Lung (tissue), 12 donors: ENCODE results near the gene ZCCHC9. TPM values are rescaled to one million over a fixed set of nuclear protein-coding genes. Genes with fewer than 3 reads are reported as not detected.

Experiments used
- ATAC-seq: fragments of 200-7000 bp; cut with Tn5 transposase; one replicate; pipeline ENCODE4 v1.9.1; 2020; ENCODE audit warnings: moderate number of reproducible peaks; ENCODE audit not compliant: insufficient read depth, low FRiP score
- DNase-seq, 3 donors: peaks; one replicate each; pipeline ENCODE4 v3.0.0-alpha.2; 2013 to 2017
- H3K27ac ChIP-seq, 2 donors: one replicate each; pipeline ENCODE4 v1.5.1; 2013; ENCODE audit warnings: mild to moderate bottlenecking in 2 of 2, moderate library complexity in 2 of 2, control low read depth in 1 of 2, inconsistent platforms in 1 of 2, low read depth in 1 of 2, low read length in 1 of 2
- H3K27me3 ChIP-seq, 3 donors: one replicate each; pipeline ENCODE4 v1.5.1; 2013; ENCODE audit warnings: low read length in 2 of 3; ENCODE audit not compliant: control insufficient read depth in 3 of 3, insufficient read depth in 3 of 3
- H3K36me3 ChIP-seq, 4 donors: one replicate each; pipeline ENCODE4 v1.5.1; 2013; ENCODE audit warnings: low read length in 4 of 4, mild to moderate bottlenecking in 1 of 4, moderate library complexity in 1 of 4; ENCODE audit not compliant: control insufficient read depth in 4 of 4, insufficient read depth in 4 of 4
- H3K4me1 ChIP-seq, 5 donors: one replicate each; pipeline ENCODE4 v1.5.1; 2013; ENCODE audit warnings: low read length in 5 of 5, mild to moderate bottlenecking in 2 of 5, moderate library complexity in 1 of 5; ENCODE audit not compliant: control insufficient read depth in 5 of 5, insufficient read depth in 5 of 5
- H3K4me3 ChIP-seq: one replicate; pipeline ENCODE4 v1.5.1; 2013; ENCODE audit warnings: mild to moderate bottlenecking, control low read depth, moderate library complexity
- H3K9ac ChIP-seq, 2 donors: one replicate each; pipeline ENCODE4 v1.5.1; 2013; ENCODE audit warnings: low read length in 2 of 2, control low read depth in 1 of 2; ENCODE audit not compliant: insufficient read depth in 1 of 2
- H3K9me3 ChIP-seq, 4 donors: one replicate each; pipeline ENCODE4 v1.5.1; 2013; ENCODE audit warnings: low read length in 3 of 4, mild to moderate bottlenecking in 1 of 4, moderate library complexity in 1 of 4; ENCODE audit not compliant: control insufficient read depth in 4 of 4, insufficient read depth in 3 of 4
- CTCF ChIP-seq: IDR thresholded peaks from 2 replicates; pipeline ENCODE4 v1.5.1; 2012; ENCODE audit warnings: mild to moderate bottlenecking; ENCODE audit errors: control extremely low read depth, extremely low read depth
- WGBS, 2 donors: extraction: QIAGEN DNeasy Blood & Tissue Kit; methylation state at CpG; one replicate each; pipeline ENCODE4 v1.1.7; 2013; 5-methylcytosine and 5-hydroxymethylcytosine counted together
- polyA plus RNA-seq, 2 donors: library from polyadenylated mRNA; stranded (reverse); fragments of 200-250 nt; gene quantifications; one replicate each; pipeline ENCODE4 v1.2.1, GENCODE V29; 2013
- total RNA-seq, 2 donors: library from RNA; depleted of rRNA in 1 of 2; stranded (reverse); fragments of >200 nt in 1 of 2; gene quantifications; one replicate each; pipeline ENCODE4 v1.2.1, GENCODE V29; 2014 to 2021
- donor health status: control.
- donor health status: control.
- donor health status: Bipolar disorder and iron deficiency.
- donor health status: healthy.
- donor health status: DM: yes; HTN: yes; CAD: no.

ZCCHC9 gene
- total and polyA plus RNA-seq, 4 donors: 18.0 to 25.8 (median 23.2) TPM

- Histone ChIP-seq H3K9ac (no peak overlapping the region), H3K4me3 (no peak overlapping the region), H3K27ac (no peak overlapping the region), H3K4me1 (no peaks in the 10 kb centered on the region), H3K36me3 (peaks cover 7 to 36% (median 19%) of the 10 kb centered on the region in 4 donors), H3K9me3 (no peaks in the 10 kb centered on the region), H3K27me3 (no peaks in the 10 kb centered on the region)
- DNase-seq: no peak
- no peak for ATAC-seq
- TF ChIP-seq CTCF: no peak
- WGBS, 2 donors: 72 to 85% methylated on average over 1 of the region's 1 CpG
These were observed 9.1 kb downstream of the ZCCHC9 start for GRCh38 chr5:81310402-81311063.

GRCh38 chr5:81313278-81313677 is 11.9 kb downstream of the ZCCHC9 start:
- Histone ChIP-seq H3K9me3 (no peaks in the 10 kb centered on the region), H3K4me1 (no peaks in the 10 kb centered on the region), H3K4me3 (no peak overlapping the region), H3K27ac (no peak overlapping the region), H3K36me3 (peaks cover 7 to 36% (median 19%) of the 10 kb centered on the region in 4 donors), H3K9ac (no peak overlapping the region), H3K27me3 (no peaks in the 10 kb centered on the region)
- DNase-seq (no peak), ATAC-seq (no peak)
- no peak for TF ChIP-seq CTCF

- no peaks in the 10 kb centered on the region for H3K27me3 ChIP-seq
- no peak overlapping the region for H3K27ac ChIP-seq
- H3K9me3 ChIP-seq: no peaks in the 10 kb centered on the region
- no peak overlapping the region for H3K9ac ChIP-seq
- H3K36me3 ChIP-seq: peaks cover 7 to 33% (median 19%) of the 10 kb centered on the region in 4 donors
- no peak for DNase-seq
- ATAC-seq: no peak
- no peak for TF ChIP-seq CTCF
- WGBS, 2 donors: 91 to 94% methylated on average over 3 of the region's 3 CpGs
- H3K4me1 ChIP-seq: no peaks in the 10 kb centered on the region
- H3K4me3 ChIP-seq: no peak overlapping the region
These were observed 12.3 kb downstream of the ZCCHC9 start for GRCh38 chr5:81313686-81314085.

- 98 to 99% methylated on average over 3 of the region's 3 CpGs for WGBS, 2 donors
- H3K4me1 ChIP-seq: no peaks in the 10 kb centered on the region
- H3K36me3 ChIP-seq: peaks cover 5 to 26% (median 16%) of the 10 kb centered on the region in 4 donors
- H3K4me3 ChIP-seq: no peak overlapping the region
- no peak for DNase-seq
- no peak overlapping the region for H3K27ac ChIP-seq
- no peak overlapping the region for H3K9ac ChIP-seq
- ATAC-seq: no peak
- TF ChIP-seq CTCF: no peak
- no peaks in the 10 kb centered on the region for H3K9me3 ChIP-seq
- no peaks in the 10 kb centered on the region for H3K27me3 ChIP-seq
These were observed 13.2 kb downstream of the ZCCHC9 start for GRCh38 chr5:81314581-81314980.
